Activated CD4-positive, alpha-beta T cell treated with anti-CD3 and anti-CD28 coated beads, Interleukin-2, amount 50 U/mL, for 24 hours (primary cell): ENCODE measurements around the gene ASIC3.
A peak's percentile ranks its signal among the peaks of the same experiment; 100 is the strongest.
"Not testable (repeated sequence)": the region's sequence is repeated elsewhere in the genome, so short reads cannot be mapped to it uniquely, and the experiment has no call there.

Experiments
- DNase-seq, 2 donors: peaks; one replicate each; pipeline ENCODE4 v3.0.0-alpha.2; 2020; ENCODE audit warnings: low read depth in 1 of 2, low spot score in 1 of 2

The ASIC3 gene

DNA sequence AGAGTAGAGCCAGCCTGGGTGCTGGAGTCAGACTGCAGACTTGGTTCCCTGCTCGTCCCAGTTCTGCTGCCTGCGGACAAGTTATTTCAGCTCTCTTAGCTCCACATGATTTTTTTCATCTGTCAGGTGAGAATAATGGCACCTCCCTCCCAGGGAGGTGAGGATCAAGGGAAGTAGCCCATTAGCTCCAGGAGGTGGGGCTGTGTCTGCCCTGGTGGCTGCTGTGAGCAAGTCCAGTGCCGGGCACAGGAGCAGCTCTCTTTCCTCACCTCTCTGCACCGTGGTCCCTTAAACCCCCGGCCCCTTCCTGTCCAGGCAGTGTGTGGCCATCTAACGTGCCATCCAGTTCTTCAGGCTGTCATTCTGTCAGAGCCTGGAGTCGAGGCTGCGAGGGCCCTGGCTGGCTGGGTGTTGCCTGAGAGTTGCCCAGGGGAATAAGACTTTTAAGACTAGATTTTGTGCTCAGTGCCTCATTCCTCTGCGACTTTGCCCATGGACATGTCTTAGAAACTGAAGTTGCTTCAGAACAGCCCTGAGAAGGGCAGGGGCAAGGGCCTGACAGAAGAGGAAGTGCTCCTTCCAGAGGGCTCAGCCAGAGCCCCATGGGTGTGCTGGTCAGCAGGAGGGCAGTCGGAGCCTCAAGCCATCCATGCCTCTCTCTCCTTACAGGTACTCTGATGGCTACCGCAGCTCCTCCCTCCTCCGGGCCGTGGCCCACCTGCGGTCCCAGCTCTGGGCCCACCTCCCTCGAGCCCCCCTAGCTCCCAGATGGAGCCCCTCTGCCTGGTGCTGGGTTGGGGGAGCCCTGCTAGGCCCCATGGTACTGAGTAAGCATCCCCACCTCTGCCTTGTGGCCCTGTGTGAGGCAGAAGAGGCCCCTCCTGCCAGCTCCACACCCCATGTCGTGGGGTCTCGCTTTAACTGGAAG lies 15.1 kb upstream of the ASIC3 start:
- DNase-seq, result no peak

DNA sequence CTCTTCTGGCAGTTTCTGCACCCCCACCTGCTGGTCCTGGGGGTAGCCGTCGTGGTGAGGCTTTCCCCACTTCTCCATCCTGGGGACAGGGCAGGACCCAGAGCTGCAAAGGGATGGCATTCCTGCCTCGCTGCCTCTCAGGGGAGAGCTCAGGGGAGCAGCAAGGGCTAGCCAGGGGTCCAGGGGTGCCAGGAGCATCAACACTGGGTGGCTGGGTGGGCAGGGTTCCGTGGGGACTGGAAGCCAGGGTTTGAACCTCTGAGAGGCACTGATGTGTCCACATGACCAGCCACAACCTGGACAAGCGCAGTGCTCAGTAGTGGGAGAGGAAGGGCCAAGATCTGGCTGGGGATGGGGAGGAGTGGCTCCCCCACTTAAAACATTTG lies 14.5 kb upstream of the ASIC3 start:
- DNase-seq, result no peak

DNA sequence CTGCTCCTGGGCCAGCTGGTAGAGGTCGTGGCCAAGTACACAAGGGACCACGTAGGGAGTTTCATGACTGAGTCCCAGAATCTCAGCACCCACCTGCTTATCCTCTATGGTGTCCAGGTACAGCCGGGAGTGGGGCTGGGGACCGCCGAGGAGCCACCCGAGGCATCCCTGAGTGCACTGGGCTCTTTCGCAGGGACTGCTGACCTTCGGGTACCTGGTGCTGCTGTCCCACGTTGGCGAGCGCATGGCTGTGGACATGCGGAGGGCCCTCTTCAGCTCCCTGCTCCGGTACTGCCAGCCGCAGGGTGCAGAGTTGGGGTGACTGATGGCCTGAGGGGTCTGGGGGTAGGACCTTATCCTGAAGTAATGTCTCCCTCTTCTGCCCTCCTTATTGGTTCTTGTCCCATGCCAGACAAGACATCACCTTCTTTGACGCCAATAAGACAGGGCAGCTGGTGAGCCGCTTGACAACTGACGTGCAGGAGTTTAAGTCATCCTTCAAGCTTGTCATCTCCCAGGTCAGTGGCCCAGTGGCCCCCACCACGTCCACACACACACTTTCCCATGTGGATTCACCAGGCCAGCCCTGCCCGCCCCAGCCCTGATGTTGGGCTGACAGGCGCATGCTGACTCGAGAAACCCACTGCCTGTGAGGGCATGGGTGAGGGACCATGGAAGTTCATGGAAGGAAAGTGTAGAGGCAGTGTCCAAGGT lies 13.9 kb upstream of the ASIC3 start:
- no peak for DNase-seq

DNA sequence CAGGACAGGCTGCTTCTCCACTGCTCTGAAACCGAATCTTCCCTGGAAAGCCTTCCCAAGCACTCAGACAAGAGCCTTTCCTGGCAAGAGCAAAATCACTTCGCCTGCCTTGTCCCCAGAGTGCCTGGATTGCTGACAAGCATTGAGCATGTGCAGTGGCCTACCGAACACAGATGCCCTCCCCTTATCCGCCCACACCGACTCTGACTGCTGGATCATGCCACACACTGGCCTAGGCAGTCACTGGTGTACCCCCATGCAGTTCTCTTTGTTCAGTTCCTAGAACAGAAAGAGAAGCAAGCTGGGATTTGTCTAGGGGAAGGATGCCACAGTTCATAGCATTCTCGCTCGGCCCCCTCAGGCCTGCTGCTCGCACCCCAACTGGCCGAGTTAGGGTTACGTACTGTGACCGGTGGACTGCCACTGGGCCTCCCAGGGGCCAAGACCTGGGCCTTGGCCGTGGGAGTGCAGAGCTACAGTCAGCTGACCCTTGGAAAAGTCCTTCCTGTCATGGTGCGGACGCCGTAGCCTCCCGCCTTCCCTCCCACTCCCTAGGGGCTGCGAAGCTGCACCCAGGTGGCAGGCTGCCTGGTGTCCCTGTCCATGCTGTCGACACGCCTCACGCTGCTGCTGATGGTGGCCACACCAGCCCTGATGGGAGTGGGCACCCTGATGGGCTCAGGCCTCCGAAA lies 13.2 kb upstream of the ASIC3 start:
- DNase-seq, result no peak

DNA sequence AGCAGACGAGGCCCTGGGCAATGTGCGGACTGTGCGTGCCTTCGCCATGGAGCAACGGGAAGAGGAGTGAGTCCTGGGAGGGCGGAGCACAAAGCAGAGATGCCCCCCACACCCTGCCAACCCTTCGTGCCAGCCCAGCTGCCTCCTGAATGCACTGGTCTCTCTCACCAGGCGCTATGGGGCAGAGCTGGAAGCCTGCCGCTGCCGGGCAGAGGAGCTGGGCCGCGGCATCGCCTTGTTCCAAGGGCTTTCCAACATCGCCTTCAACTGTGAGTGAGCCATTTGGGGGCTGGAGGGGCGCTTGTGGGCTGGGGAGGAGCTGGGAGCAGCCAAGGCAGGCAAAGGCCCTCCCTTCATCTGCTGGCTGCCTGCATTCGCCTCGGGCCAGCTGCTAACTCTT lies 12.4 kb upstream of the ASIC3 start:
- no peak for DNase-seq

DNA sequence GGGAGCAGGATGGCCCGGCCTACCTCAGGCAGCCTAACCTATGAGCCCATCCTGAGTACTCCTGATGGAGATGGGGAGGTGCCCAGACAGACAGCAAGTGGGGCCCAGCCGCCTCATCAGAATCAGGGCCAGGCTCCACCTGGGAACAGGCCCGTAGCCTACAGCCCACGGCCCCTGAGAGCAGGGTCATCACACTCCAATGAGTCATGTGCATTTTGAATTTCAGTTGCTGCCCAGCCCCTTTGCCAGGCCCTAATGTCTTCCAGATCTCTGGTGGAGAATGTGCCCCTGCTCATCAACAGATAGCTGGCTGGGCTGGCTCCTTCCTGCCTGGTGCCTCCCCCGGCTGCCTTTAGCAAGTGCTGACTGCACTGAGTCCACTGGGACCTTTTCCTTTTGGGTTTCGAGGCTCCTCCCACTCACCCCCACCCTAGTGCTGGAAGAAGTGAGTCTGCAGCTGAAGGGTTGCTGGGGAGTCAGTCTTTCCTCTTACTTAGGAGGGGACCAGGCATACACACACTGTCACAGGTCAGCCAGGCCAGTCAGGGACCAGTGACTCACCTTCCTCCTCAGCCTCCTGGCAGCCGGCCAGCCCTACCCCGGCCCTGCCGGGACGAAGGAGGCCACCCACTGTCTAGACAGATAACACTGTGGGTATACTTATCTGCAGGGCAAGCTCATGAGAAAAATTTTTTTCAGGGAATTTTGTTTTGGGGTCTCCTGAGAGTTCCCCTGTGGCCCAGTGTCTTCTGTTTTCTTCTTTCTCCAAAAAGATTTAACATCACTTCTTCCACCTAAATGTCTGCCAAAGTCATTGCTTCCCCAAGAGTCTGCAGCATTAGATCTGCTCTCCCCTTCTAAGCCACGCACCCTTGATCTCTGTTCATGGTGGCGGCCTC lies 9.1 kb upstream of the ASIC3 start:
- peak; percentile 31 to 80 for DNase-seq

DNA sequence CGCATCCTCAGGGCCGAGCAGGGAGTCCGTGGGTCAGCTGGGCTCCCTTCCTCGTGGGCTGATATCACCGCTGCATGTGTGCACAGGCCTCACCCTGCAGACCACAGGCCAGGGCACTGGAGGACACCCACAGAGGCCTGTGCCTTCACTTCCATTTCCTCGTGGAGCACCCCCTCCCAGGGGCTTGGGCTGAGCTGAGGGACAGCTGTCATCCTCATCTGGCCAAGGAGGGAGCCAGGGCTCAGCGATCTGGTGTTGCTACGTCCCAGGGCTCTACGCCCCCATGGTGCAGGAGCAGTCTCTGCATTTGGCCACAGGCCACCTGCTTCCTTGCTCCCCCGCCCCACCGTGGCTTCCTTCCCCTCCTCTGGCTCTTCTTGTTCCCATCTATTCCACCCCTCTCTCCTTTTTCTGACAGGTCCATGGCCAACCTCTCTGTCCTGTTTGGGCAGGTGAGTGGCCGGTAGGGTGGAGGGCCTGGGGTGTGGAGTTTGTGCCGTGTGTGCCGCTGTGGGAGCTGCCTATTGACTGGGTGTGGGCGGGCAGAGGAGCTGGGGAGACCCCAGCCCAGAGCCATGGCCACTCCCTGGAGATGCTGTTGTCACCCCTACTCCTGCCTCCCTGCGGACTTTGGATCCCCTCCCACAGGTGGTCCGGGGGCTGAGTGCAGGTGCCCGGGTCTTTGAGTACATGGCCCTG lies 8.3 kb upstream of the ASIC3 start:
- no peak for DNase-seq

DNA sequence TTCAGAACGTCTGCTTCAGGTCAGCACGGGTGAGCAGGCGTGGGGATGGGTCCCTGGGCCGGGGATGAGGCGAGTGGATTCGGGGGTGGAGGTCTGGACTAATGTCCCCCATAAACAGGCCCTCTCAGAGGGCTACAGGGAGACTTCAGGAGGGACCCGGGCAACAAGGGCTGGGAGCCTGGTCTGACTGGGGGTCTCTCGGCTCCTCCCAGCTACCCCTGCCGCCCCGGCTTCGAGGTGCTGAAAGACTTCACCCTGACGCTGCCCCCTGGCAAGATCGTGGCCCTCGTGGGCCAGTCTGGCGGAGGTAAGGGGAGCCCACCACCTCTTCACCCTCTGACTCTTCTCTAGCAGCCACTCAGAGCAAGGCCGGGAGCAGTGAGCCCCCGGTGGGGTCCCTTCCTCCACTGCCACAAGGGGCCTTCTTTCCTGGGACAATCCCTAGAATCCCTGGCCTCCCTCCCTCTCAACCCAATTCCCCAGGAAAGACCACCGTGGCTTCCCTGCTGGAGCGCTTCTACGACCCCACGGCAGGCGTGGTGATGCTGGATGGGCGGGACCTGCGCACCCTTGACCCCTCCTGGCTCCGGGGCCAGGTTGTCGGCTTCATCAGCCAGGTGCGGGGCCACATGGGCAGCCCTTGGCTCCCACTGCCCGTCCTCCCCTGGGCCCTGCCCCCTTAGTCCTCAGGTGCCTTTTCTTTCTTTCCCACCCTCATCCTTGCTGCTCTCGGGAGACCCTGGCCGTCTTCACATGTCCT lies 7.5 kb upstream of the ASIC3 start:
- DNase-seq, result no peak

DNA sequence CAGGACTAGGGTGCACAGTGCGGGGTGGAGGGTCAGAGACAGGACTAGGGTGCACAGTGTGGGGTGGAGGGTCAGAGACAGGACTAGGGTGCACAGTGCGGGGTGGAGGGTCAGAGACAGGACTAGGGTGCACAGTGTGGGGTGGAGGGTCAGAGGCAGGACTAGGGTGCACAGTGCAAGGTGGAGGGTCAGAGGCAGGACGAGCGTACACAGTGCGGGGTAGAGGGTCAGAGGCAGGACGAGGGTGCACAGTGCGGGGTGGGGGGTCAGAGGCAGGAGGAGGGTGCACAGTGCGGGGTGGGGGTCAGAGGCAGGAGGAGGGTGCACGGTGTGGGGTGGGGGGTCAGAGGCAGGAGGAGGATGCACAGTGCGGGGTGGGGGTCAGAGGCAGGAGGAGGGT lies 4.9 kb upstream of the ASIC3 start:
- not testable (repeated sequence) for DNase-seq

DNA sequence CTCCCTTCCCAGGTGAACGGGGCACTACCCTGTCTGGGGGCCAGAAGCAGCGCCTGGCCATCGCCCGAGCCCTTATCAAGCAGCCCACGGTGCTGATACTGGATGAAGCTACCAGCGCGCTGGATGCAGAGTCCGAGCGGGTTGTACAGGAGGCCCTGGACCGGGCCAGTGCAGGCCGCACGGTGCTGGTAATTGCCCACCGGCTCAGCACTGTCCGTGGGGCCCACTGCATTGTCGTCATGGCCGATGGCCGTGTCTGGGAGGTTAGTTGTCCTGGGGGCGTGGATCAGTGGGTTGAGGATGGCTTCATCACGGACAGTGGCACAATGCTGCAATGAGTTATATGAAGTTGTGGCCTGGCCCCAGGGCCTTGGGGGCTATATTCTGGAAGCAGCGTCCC lies 4.4 kb upstream of the ASIC3 start:
- no peak for DNase-seq

DNA sequence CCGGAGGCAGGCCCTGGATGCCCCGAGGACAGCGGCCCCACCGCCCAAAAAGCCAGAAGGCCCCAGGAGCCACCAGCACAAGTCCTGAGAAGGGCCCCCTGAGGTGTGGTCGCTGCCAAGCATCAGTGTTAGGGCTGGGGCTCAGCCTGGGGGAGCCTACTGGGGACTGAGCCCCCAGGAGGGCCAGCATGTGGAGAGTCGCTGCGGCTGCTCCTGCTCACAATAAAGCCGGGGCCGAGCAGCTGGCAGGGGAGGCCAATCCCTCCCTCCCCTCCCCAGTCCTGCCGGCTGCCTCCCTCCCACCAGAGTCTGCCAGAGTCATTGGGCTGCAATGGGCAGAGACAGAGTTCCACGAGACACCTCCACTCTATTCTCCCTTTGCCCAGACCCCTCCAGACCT lies 3.1 kb upstream of the ASIC3 start:
- no peak for DNase-seq

DNA sequence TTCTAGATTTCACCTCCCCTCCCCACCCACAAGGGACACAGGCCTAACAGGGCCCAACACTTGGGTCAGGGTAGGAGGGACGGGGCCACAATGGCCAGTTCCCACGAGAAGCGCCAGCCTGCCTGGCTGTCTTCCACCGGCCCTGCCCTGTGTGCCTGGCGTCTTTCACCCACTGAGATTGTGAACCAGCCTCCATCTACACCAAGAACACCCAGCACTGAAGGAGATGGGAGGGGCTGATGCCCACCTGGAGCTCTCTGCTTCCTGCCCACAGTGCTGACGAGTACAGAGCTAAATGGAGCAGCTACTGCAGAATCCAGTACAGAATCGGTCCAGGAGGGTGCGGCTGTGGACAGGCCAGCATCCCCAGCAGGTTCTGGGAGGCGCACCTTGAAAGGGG lies 2.4 kb upstream of the ASIC3 start:
- DNase-seq, result no peak

DNA sequence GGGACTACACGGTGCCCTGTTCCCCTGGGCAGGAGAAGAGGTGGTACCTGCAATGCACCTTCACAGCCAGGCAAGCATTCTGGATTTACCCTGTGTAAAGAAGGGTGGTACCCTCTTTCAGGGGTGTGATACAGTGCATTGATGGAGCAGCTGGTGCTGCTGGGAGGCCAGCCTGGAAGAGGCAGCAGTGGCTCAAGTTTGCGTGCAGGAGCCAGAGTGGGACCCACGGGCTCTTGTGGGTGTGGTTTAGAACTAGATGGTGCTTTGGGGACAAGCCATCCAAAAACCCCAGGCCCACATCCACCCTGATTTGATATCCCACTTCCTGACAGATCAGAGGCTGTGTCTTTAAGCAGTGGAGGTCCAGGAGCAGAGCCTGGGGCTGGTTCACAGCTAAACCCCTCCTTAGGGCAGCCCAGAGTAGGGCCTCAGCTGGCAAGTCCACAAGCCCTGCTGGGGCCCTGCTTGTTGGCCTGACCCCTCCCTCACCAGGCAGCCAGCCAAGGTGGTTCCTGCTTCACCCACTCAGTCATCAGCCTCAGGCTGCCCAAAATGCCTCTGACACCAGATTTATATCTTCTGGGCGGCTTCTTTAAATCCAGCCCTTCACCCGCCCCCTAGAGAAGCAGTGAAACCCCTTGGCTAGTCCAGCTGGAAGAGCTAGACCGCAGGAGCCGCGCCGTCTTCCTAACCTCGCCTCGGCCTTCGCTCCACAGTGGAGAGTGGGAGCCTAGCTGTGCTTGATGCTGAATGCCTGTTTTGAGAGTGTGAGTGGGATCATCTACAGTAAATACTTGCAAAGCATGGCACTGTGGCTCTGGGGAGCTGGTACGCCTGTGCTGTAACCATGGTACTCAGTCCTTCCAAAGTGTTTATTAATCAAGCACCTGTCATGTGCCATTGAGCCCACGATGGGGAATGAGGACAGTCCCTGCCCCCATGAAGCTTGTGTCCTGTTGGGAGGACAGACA lies 1.4 kb upstream of the ASIC3 start:
- DNase-seq, result no peak

DNA sequence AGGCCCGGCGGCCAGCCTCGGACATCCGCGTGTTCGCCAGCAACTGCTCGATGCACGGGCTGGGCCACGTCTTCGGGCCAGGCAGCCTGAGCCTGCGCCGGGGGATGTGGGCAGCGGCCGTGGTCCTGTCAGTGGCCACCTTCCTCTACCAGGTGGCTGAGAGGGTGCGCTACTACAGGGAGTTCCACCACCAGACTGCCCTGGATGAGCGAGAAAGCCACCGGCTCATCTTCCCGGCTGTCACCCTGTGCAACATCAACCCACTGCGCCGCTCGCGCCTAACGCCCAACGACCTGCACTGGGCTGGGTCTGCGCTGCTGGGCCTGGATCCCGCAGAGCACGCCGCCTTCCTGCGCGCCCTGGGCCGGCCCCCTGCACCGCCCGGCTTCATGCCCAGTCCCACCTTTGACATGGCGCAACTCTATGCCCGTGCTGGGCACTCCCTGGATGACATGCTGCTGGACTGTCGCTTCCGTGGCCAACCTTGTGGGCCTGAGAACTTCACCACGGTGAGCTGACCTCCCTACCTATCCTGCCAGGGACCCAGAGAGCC lies 656 bp downstream of the ASIC3 start:
- DNase-seq, result no peak

DNA sequence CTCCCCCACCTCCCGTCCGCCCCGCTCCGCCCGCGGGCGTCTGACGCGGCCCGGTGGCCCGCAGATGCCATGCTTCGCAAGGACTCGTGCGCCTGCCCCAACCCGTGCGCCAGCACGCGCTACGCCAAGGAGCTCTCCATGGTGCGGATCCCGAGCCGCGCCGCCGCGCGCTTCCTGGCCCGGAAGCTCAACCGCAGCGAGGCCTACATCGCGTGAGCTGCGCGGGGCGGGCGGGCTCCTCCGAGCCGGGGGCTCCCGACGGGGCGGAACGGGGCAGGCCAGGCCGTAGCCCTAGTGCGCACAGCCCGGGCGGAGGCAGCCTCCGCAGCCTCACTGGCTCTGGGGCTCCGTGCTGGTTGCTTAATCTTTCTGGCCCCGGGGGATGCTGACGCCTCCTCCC lies 2.8 kb downstream of the ASIC3 start:
- peak; percentile 26 to 38 for DNase-seq

DNA sequence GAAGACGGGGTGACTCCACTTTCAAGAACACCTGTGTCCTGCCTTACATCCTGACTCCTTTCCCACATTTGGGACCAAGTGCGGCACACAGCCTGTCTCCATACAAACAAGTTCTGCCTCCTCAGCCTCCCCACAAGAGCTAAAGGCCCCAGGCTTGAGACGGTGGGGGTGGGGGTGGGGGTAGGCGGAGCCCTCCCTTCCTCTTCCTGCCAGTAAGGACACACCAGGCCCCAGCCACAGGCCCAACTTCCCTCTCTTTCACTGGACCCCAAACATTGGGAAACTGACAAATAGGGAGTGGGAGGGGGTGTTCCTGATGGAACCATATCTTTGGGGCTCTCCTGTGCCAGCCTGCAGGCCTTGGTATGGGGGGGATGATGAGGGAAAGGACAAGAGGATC lies 4.8 kb downstream of the ASIC3 start:
- no peak for DNase-seq

DNA sequence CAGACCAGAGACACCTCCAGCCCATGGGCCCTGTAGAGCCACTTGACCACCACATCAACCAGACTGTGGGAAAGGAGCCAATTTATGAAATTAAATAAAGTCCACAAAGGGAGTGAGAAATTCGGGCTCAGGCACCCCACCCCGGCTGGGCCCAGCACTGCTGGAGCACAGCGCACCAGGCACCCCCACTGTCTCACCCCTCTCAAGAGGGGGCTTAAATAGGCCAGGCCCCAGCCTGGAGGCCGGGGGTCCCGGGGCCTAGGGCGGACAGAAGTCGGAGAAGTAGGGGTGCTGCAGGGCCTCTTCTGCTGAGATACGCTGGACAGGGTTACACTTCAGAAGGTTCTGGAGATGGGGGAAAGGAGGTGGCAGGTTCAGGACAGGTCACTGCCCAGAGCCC lies 5.4 kb downstream of the ASIC3 start:
- DNase-seq, result no peak

DNA sequence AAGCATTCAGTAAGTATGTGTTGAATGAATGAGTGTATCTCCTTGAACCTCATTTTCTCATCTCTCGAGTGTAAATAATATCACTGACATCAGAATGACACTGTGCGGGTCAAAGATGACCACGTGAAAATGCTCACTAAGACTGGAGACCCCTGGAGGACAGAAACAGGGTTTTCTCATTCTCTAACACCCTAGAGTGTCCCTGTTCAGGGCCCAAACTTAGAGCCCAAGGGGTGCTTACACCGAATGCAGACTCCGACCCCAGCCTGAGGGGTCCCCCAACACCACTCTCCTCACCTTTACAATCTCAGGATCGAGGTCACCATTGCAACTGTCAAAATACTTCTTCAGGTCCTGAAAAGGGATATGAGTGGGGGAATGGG lies 7.9 kb downstream of the ASIC3 start:
- no peak for DNase-seq
